ENCODE results near the gene SCUBE1.

SCUBE1 gene

GRCh38 chr22:43329061-43329460 is 14.1 kb downstream of the SCUBE1 start:
- no peak for TF ChIP-seq CSRNP3 (CRISPR knock-in tag; IDR thresholded peaks at IDR 0.05)
- TF ChIP-seq PPARA (CRISPR knock-in tag; IDR thresholded peaks at IDR 0.05; ENCODE audit: borderline replicate concordance) = no peak
- TF ChIP-seq TCF4 (CRISPR knock-in tag; IDR thresholded peaks at IDR 0.05; ENCODE audit: borderline replicate concordance) = no peak
- no peak for TF ChIP-seq GLIS3 (CRISPR knock-in tag; IDR thresholded peaks at IDR 0.05)
- no peak for TF ChIP-seq RARB (CRISPR knock-in tag; IDR thresholded peaks at IDR 0.05)
- no peak for TF ChIP-seq TSHZ2 (CRISPR knock-in tag; IDR thresholded peaks at IDR 0.05)
- no peak for TF ChIP-seq OSR1 (CRISPR knock-in tag; IDR thresholded peaks at IDR 0.05)
- no peak for TF ChIP-seq PATZ1 (CRISPR knock-in tag; IDR thresholded peaks at IDR 0.05; ENCODE audit: borderline replicate concordance)
- no peak for TF ChIP-seq CREB5 (CRISPR knock-in tag; IDR thresholded peaks at IDR 0.05; ENCODE audit: low read depth)
- TF ChIP-seq ZNF8 (CRISPR knock-in tag; IDR thresholded peaks at IDR 0.05) = no peak
- no peak for TF ChIP-seq ZFP30 (CRISPR knock-in tag; IDR thresholded peaks at IDR 0.05)
- no peak for TF ChIP-seq CSDC2 (CRISPR knock-in tag; IDR thresholded peaks at IDR 0.05)
- TF ChIP-seq POU6F1 (CRISPR knock-in tag; IDR thresholded peaks at IDR 0.05; ENCODE audit: borderline replicate concordance, low read depth) = no peak
- no peak for TF ChIP-seq ARNTL (CRISPR knock-in tag; IDR thresholded peaks at IDR 0.05; ENCODE audit: borderline replicate concordance, low read depth)
- TF ChIP-seq ZNF70 (CRISPR knock-in tag; IDR thresholded peaks at IDR 0.05) = no peak
- no peak for TF ChIP-seq TOX (CRISPR knock-in tag; IDR thresholded peaks at IDR 0.05; ENCODE audit: borderline replicate concordance)
- ATAC-seq = no peak

- no peak for TF ChIP-seq POU6F1 (CRISPR knock-in tag; IDR thresholded peaks at IDR 0.05; ENCODE audit: borderline replicate concordance, low read depth)
- no peak for TF ChIP-seq CSDC2 (CRISPR knock-in tag; IDR thresholded peaks at IDR 0.05)
- no peak for TF ChIP-seq PATZ1 (CRISPR knock-in tag; IDR thresholded peaks at IDR 0.05; ENCODE audit: borderline replicate concordance)
- no peak for TF ChIP-seq CSRNP3 (CRISPR knock-in tag; IDR thresholded peaks at IDR 0.05)
- TF ChIP-seq ZFP3 (CRISPR knock-in tag; IDR thresholded peaks at IDR 0.05) = no peak
- TF ChIP-seq BACH2 (CRISPR knock-in tag; IDR thresholded peaks at IDR 0.05; ENCODE audit: borderline replicate concordance) = no peak
- no peak for TF ChIP-seq OSR1 (CRISPR knock-in tag; IDR thresholded peaks at IDR 0.05)
- no peak for ATAC-seq
Observed at GRCh38 chr22:43327157-43327438, 16.1 kb downstream of the SCUBE1 start.

All from SK-N-SH treated with all-trans-retinoic acid at 6 μM for 48 hours (cell line).